Activated gamma-delta T cell (primary cell): ENCODE measurements around the gene ITGA6.

Experiments
- DNase-seq: peaks from one replicate; lab custom pipeline; 2025; lab: John Stamatoyannopoulos, UW

ITGA6 gene

DNA sequence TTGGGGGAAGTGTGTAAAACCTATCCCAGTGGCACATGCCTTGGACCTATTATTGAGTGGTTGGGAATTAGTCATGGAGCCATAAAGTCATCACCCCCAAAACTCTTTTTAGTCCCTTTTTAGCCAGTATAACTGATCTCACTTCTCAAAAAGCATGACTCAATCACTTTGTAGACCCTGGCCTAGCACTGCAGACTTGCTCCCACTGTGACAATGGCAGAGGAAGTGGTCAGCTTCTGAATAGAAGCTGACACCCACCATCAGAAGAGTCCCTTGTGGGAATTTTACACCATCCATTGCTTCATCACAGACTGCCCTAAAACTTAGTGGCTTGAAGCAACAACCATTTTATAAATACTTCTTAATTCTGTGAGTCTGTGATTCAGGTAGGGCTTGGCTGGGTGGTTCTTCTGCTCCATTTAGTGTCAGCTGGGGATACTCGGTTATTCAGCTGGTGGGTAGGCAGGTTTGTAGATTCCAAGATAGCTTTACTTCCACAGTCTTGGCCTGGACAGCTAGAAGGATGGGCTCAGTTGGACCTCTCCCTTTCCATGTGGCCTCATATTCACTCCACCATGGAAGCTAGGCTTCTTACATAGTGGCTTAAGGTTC, 10.8 kb upstream of the ITGA6 start:
- no peak for DNase-seq

- no peak for DNase-seq
Measured at GRCh38 chr2:172420216-172420615, 7.2 kb upstream of the ITGA6 start.

DNA sequence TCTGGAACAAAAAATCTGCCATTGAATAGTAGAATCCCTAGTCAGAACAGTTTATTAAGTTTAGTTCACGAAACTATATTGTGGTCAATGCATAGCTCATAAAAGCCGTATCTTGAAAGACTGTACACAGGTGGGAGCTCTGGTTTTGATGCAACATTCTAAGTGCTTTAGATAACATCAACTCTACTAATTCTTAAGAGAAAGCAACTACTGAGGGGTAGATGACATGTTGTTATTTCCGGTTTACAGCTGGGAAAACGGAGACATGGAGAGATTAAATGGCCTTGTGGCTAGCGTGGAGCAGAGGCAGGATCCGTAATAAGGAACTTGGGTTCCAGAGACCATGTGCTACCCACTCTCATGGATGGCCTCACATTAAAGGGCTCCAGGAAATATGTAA, 4.2 kb upstream of the ITGA6 start:
- no peak for DNase-seq

GRCh38 chr2:172425336-172425735, 2.0 kb upstream of the ITGA6 start:
- no peak for DNase-seq

DNA sequence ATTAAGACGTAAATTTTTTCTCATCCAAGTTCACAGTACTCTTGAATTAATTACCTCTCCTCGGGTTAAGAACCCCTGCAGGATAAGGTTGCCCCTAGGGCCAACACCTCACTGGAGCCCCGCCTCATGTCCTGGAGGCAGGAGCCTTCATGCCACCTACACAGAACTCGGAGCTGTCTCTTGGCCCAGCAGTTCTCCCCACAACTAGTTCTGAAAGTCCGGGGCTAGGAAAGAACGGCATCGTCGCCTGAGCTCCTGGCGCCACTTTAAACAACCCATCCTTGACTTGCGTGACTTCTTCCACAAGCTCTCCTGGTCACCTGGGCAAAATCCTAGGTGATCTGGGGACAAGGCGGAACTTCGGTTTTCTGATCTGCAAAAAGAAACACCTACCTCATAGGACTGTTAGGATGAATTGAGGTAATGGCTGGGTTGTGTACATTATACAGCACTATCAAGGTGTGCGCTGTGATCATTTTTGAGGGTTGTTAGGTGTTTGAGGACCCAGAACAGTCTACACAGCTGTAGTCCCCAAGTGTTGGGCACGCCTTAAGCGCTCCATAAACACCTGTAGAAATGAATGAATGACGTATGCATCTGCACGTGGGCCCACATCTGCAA, 641 bp upstream of the ITGA6 start:
- DNase-seq, result no peak

DNA sequence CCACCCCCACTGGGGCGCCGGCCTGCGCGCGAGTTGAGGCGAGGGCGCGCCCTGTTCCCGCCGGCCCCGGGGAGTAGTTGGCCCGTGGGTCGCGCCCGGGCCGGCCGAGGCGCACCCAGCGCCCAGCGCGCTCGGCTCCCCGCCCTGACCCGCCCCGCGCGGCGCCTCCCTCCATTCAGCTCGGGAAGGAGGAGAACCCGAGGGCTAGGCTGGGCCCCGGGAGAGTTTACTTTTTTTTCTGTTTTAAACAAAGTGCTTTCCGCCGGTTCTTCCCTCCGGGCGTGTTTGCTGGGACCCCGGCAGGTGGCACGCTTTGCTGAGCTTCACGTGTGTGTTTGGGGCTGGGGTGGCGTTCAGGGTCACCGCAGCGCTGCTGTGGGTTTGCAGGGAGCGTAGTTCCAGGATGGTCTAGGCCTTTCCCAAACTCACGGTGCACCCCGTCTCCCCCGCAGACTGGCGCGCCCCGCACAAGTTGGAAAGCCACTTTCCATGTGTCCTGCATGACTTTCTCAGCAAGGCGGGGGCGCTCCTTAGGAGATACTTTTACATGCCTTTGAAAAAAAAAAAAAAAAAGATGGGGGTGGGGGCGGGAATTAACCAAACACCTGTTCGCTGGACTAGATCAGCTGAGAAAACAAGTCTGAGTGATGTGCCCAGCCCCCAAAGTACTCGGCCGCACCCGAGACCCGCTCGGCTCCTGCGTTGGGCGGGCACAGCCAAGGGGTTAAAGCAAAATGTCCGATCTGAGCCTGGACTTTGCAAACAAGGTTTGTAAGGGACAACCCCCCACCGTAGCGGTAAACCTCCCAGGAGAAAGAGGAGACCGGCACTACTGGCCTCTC, 825 bp downstream of the ITGA6 start:
- peak; percentile 24 for DNase-seq

DNA sequence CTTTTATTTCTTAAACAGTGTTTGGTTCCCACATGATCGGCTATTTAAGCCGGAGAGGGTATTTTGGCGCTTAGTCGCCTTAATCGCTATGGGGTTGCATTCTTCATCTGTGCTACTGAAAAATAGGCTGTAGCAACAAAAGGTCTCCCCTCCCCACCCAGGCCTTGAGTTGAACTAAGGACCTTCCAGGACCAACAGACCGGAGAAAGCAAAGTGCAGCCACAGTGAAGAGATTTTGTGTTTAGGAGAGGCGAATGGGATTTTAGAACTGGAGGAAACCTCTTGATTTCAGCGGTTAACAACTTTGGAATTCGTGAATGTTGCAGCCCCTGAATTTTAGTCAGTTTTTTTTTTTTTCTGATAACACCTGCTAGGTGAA, 1.4 kb downstream of the ITGA6 start:
- no peak for DNase-seq

GRCh38 chr2:172429301-172429968, 2.0 kb downstream of the ITGA6 start:
- no peak for DNase-seq

DNA sequence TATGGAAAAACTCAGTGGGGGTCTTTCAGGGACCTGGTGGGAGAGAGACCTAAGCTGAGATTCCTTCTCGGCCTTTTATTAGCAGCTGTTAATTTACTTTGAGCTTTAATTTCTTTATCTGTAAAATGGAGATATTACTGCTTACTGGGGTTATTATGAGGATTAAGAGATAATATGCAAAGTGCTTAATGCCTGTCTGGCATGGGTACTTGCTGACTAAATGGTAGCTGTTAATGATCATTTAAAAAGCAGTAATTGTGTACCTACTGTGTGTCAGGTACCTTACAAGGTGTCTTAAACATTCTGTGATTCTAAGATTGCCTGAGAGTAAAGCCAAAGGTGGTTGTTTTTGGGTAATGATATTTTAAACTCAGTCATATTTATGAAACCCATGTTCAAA, 2.6 kb downstream of the ITGA6 start:
- no peak for DNase-seq

- no peak for DNase-seq
Measured at GRCh38 chr2:172430678-172431077, 3.3 kb downstream of the ITGA6 start.

DNA sequence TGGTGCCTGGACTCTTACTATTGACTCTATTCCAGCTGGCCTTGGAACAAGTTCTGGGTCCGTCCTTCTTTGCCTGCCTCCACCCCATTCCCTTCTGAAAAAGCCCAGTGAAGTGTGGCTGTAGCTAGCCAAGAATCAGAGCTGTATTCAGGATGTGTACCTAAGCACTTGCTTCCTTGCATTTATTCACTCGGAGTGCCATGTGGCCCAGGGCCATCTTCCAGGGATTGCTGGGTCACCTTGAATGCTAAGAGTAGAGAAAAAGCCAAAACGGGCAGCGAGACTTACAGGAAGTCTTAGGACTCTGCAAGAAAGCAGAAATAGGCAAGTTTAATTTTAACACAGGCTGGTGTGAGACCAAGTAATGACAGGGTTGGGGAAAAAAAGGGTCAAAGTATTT, 4.1 kb downstream of the ITGA6 start:
- no peak for DNase-seq

- DNase-seq, result no peak
Measured at GRCh38 chr2:172431993-172432392, 4.6 kb downstream of the ITGA6 start.

DNA sequence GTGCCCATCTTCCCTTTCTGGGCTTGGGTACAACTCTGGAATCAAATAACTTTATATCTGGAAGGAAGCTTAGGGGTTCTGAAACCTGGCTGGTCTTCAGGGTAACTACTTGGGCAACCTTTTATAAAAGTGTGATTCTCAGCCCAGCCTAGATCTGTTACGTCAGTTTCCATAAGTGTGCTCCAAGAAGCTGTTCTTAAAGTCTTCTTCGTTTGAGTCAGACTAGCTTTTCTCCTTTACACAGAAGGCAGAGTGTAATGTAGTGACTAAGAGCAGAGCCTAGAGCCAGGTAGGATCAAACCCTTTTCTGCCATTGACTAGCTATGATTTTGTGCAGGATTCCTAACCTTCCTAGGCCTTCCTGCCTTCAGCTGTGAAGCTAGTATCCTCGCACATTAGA, 5.8 kb downstream of the ITGA6 start:
- DNase-seq, result no peak

DNA sequence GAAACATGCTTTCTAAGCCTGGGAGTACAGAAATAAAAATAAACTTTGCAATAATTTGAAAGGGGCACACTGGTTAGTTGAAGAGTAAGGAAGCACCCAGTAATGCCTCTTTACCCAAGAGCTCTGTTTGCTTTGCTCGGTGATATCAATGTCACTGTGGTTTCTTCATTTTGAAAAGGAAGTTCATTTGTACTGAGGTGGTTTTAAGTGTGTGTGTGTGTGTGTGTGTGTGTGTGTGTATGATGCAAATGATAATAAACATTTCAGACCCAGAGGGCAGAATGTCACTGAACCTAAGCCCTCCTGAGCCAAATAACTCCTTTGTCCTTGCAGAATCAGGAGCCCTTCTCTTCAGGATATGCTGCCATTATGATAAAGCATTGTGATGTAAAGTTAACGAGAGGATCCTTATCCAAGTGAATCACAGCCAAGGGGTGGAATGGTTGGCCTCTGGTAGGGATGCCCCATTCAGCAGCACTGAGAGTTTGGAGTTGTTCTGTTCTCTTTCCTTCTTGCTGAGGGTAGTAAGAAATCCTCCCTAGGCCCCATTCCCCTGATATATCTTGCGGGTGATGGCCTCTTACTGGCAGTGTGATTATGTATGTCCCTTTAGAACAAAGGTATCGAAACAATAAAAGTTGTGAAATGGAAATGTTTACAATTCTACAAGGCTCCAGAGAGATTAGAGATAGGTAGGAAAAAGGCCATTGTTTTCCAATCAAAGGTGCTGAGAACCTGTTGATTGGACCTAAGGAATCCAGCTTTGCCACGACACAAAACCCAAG, 7.6 kb downstream of the ITGA6 start:
- DNase-seq, result no peak

DNA sequence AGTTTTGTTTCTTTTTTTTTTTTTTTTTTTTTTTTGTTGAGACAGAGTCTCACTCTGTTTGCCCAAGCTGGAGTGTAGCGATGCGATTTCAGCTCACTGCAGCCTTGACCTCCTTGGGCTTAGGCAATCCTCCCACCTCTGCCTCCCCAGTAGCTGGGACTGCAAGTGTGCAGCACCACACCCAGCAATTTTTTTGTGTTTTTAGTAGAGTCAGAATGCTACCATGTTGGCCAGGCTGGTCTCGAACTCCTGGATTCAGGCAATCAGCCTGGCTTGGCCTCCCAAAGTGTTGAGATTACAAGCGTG, 8.2 kb downstream of the ITGA6 start:
- DNase-seq, result no peak

DNA sequence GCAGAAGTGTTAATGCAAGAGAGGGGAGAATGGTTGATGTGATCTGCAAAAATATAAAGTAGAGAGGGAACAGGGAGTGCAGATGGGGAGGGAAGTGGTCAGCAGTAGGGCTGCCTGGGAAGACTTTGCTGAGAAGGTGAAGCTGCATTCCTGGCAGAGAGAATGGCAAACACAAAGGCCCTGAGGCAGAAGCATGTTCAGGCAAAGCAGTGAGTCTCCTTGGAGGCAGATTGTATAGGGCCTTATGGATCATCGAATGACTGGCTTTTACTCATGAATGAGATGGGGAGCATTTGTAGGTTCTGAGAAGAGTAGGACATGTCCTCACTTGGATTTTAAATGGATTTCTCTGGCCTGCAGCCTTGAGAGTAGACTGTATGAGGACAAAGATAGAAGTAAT, 9.5 kb downstream of the ITGA6 start:
- no peak for DNase-seq

GRCh38 chr2:172437419-172438341, 10.3 kb downstream of the ITGA6 start:
- DNase-seq, result no peak

DNA sequence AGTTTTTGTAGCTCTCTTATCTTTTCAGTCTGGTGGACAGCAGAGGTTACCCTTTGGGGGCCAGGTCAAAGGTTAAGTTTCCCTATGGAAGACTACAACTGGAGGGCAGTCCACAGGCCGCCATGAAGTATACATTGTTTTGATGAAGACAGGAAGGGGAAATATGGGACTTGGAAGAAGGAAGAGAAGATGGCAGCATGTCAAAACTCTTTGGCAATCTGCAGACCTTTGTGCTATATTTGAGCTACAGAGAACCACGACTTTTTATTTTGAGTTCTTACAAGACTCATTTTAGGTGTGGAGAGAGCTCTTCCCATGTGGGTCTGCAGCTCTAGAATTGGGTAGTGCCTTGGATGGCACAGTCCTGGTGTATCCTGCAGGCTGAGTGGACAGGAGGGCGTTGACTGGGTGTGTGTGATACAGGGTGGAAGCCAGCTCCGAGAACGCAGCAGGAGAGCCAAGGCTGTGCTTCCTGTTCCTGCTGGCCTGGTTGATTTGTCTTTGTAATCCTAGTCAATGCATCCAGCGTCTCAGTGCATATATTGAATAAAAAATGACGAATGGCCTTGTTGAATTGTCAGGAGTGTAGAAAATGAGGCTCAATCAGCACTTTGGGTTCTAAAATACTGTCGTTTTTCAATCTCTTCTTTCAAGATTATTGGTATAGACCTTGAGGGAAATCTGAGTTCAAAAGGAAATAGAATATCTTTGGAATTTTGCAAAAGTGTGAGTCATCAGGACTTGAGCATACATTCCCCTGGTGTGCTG, 11.5 kb downstream of the ITGA6 start:
- DNase-seq, result no peak

GRCh38 chr2:172439509-172439860, 12.1 kb downstream of the ITGA6 start:
- DNase-seq, result no peak

- no peak for DNase-seq
Measured at GRCh38 chr2:172439911-172440310, 12.5 kb downstream of the ITGA6 start.
